AG04450 (cell line): ENCODE measurements around the gene NAA30. TPM values are rescaled to one million over a fixed set of nuclear protein-coding genes. Genes with fewer than 3 reads are reported as not detected.
"Not testable (repeated sequence)": the region's sequence is repeated elsewhere in the genome, so short reads cannot be mapped to it uniquely, and the experiment has no call there.

Experiments used
- CTCF ChIA-PET: fragments of 300-600, 350-600 bp; formaldehyde crosslinking; extraction: SDS; loops from one replicate; lab custom pipeline; 2022; ENCODE audit warnings: antibody characterized with exemption, inconsistent platforms; lab: Charles Lee
- POLR2A ChIA-PET: fragments of 350-600 bp; formaldehyde crosslinking; extraction: SDS; loops from one replicate; lab custom pipeline; 2021; ENCODE audit warnings: antibody characterized with exemption, inconsistent platforms; lab: Yijun Ruan, JAX
- DNase-seq: peaks from one replicate; pipeline ENCODE4 v3.0.0-alpha.2; 2011; ENCODE audit warnings: low read depth, low spot score
- H3K27ac ChIP-seq: one replicate; pipeline ENCODE4 v1.5.1; 2012; ENCODE audit warnings: low read depth, low read length, control low read depth
- H3K27me3 ChIP-seq: one replicate; pipeline ENCODE4 v1.6.0; 2012; ENCODE audit warnings: low read length; ENCODE audit not compliant: control insufficient read depth, insufficient read depth
- H3K4me3 ChIP-seq: 2 replicates; pipeline ENCODE4 v1.5.1; 2011; ENCODE audit warnings: mild to moderate bottlenecking, low read depth, low read length, control low read depth
- H3K9me3 ChIP-seq: 2 replicates; pipeline ENCODE4 v1.5.1; 2012; ENCODE audit warnings: low read length; ENCODE audit not compliant: control insufficient read depth, insufficient read depth
- CTCF ChIP-seq: IDR thresholded peaks from 2 replicates; pipeline ENCODE4 v1.5.1; 2011; ENCODE audit warnings: low read depth, low read length, control low read depth, inconsistent platforms
- polyA minus RNA-seq: library from RNA; depleted of rRNA, polyadenylated mRNA; stranded (reverse); fragments of >200 nt; gene quantifications from 2 replicates; pipeline ENCODE4 v1.2.3, GENCODE V29; 2011; rRNA and poly(A)+ RNA removed
- polyA plus RNA-seq: library from polyadenylated mRNA; depleted of rRNA; stranded (reverse); fragments of >200 nt; gene quantifications from 2 replicates; pipeline ENCODE4 v1.2.3, GENCODE V29; 2011; rRNA removed

NAA30 gene
- polyA plus RNA-seq (14.9 and 17.9 TPM in 2 replicates), polyA minus RNA-seq (8.6 and 16.9 TPM in 2 replicates)

- peak; percentile 71 for DNase-seq
- TF ChIP-seq CTCF, result no peak
- Histone ChIP-seq H3K27me3 (no peaks in the 10 kb centered on the region), H3K4me3 (peak within 1 kb of the TSS; percentile 75), H3K9me3 (no peaks in the 10 kb centered on the region; the same call in 1 of the 2 replicates), H3K27ac (peak within 1 kb of the TSS; percentile 58)
- ChIA-PET POLR2A (interaction anchor here (0.7 to 1.5 kb wide), 4 partner anchors 9 to 811 kb away, joined by 3 to 5 read pairs (median 3); partner anchors contain the start of gene TMEM260), CTCF (interaction anchor here (0.6 to 1.4 kb wide), 3 partner anchors 9 to 731 kb away, joined by 3 to 7 read pairs (median 4); no protein-coding TSS in a partner anchor)
Observed at GRCh38 chr14:57390037-57390805, at the start of gene NAA30. TSS of gene NAA30 (plus strand) at chr14:57390586. CDS start at chr14:57390958, 372 bp downstream.

- not testable (repeated sequence) for H3K4me3 ChIP-seq
Observed at GRCh38 chr14:57343545-57344297, 46.7 kb upstream of the NAA30 start.

GRCh38 chr14:57345106-57345505 lies 45.3 kb upstream of the NAA30 start:
- Histone ChIP-seq H3K27me3 (peaks cover 2% of the 10 kb centered on the region), H3K4me3 (no peak overlapping the region), H3K27ac (no peak overlapping the region), H3K9me3 (no peaks in the 10 kb centered on the region)
- DNase-seq, result no peak
- ChIA-PET POLR2A (no interaction called here), CTCF (no interaction called here)
- no peak for TF ChIP-seq CTCF

More at GRCh38 chr14:57343545-57344297, 46.7 kb upstream of the NAA30 start:
- POLR2A ChIA-PET, H3K27ac ChIP-seq, H3K9me3 ChIP-seq, DNase-seq, H3K27me3 ChIP-seq: not testable (repeated sequence)
- CTCF ChIA-PET, result interaction anchor here (1.4 kb wide), 1 partner anchor 27 kb away, joined by 3 read pairs; no protein-coding TSS in a partner anchor

- Histone ChIP-seq H3K4me3 (no peak overlapping the region), H3K27me3 (peaks cover 2% of the 10 kb centered on the region), H3K27ac (no peak overlapping the region), H3K9me3 (no peaks in the 10 kb centered on the region)
- ChIA-PET POLR2A (no interaction called here), CTCF (no interaction called here)
- no peak for TF ChIP-seq CTCF
- no peak for DNase-seq
Observed at GRCh38 chr14:57346741-57347140, 43.6 kb upstream of the NAA30 start.

GRCh38 chr14:57352396-57353170 lies 37.8 kb upstream of the NAA30 start:
- no peak for DNase-seq
- CTCF ChIA-PET, result interaction anchor here (0.6 to 1.5 kb wide), 3 partner anchors 26 to 862 kb away, joined by 3 to 5 read pairs (median 3); no protein-coding TSS in a partner anchor
- POLR2A ChIA-PET, result no interaction called here
- no peak overlapping the region for H3K4me3 ChIP-seq
- H3K9me3 ChIP-seq, result no peaks in the 10 kb centered on the region
- TF ChIP-seq CTCF, result no peak
- H3K27ac ChIP-seq, result no peak overlapping the region
- no peaks in the 10 kb centered on the region for H3K27me3 ChIP-seq
